Kidney epithelial cell (primary cell): ENCODE measurements around the gene AKNA. TPM values are rescaled to one million over a fixed set of nuclear protein-coding genes. Genes with fewer than 3 reads are reported as not detected.

Experiments used
- DNase-seq: peaks from one replicate; pipeline ENCODE4 v3.0.0-alpha.2; 2010; ENCODE audit warnings: low read depth
- H3K27me3 ChIP-seq: 2 replicates; pipeline ENCODE4 v1.6.0; 2011; ENCODE audit warnings: low read length; ENCODE audit not compliant: control insufficient read depth, insufficient read depth
- H3K36me3 ChIP-seq: 2 replicates; pipeline ENCODE4 v1.5.1; 2011; ENCODE audit warnings: low read length; ENCODE audit not compliant: control insufficient read depth, insufficient read depth
- H3K4me3 ChIP-seq: 2 replicates; pipeline ENCODE4 v1.5.1; 2011; ENCODE audit warnings: low read depth, mild to moderate bottlenecking, control low read depth, low read length
- total RNA-seq: library from RNA; depleted of rRNA; stranded (reverse); fragments of >200 nt; gene quantifications from 2 replicates; pipeline ENCODE4 v1.2.3, GENCODE V29; 2015
- TF ChIP-seq, protein P1 (sequence below): IDR thresholded peaks from 2 replicates; pipeline ENCODE4 v1.5.1; 2011; ENCODE audit warnings: mild to moderate bottlenecking, moderate library complexity, low read length, control low read depth, inconsistent platforms; ENCODE audit not compliant: insufficient read depth, poor library complexity, severe bottlenecking

The AKNA gene
- total RNA-seq, 1 donor from 2014 or later, result 34.6 TPM

DNA sequence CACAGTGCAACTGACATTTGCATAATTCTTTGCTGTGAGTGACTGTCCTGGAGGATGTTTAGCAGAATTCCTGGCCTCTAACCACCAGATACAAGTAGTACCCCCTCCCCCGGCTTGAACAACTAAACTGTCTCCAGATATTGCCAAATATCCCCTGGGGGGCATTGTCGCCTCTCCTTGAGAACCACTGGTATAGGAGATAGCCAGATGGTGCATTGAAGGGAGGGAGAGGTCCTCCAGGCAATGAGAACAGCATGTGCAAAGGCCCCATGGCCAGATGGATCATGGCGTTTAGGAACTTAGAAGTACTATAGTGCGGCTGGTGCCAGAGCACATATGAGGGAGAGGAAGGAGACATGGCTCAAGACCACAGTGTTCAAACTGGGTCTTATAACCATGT lies 83.8 kb downstream of the AKNA start:
- Histone ChIP-seq H3K27me3 (no peaks in the 10 kb centered on the region), H3K36me3 (no peaks in the 10 kb centered on the region), H3K4me3 (no peak overlapping the region)
- DNase-seq, result no peak
- TF ChIP-seq, protein P1, sequence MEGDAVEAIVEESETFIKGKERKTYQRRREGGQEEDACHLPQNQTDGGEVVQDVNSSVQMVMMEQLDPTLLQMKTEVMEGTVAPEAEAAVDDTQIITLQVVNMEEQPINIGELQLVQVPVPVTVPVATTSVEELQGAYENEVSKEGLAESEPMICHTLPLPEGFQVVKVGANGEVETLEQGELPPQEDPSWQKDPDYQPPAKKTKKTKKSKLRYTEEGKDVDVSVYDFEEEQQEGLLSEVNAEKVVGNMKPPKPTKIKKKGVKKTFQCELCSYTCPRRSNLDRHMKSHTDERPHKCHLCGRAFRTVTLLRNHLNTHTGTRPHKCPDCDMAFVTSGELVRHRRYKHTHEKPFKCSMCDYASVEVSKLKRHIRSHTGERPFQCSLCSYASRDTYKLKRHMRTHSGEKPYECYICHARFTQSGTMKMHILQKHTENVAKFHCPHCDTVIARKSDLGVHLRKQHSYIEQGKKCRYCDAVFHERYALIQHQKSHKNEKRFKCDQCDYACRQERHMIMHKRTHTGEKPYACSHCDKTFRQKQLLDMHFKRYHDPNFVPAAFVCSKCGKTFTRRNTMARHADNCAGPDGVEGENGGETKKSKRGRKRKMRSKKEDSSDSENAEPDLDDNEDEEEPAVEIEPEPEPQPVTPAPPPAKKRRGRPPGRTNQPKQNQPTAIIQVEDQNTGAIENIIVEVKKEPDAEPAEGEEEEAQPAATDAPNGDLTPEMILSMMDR, result no peak

- Histone ChIP-seq H3K27me3 (no peaks in the 10 kb centered on the region), H3K4me3 (no peak overlapping the region), H3K36me3 (no peaks in the 10 kb centered on the region)
- no peak for DNase-seq
- TF ChIP-seq, protein P1, result no peak
Measured at GRCh38 chr9:114303571-114303970, 84.2 kb downstream of the AKNA start.

DNA sequence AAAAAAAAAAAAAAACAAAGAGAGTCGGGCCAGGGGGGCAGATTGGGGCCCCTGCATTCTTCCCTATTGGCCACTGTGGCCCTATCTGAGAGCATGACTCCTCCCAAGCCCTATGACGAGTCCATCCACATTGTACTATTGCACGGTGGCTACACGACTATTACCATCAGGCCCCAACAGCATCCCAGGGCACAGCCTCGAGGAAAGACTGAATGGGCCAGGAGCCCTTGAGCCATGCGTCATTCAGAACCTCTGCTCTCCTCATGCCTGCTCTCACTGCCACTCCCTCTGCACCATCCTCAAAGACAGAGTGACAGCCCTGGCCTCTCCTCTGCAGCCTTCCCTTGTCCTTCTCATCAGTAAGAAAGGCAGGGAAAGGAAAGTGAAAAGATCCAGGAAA lies 85.1 kb downstream of the AKNA start:
- no peaks in the 10 kb centered on the region for H3K27me3 ChIP-seq
- H3K4me3 ChIP-seq, result no peak overlapping the region
- H3K36me3 ChIP-seq, result no peaks in the 10 kb centered on the region
- no peak for DNase-seq
- TF ChIP-seq, protein P1, result no peak

GRCh38 chr9:114301798-114302565 lies 85.8 kb downstream of the AKNA start:
- H3K27me3 ChIP-seq, result no peaks in the 10 kb centered on the region
- H3K36me3 ChIP-seq, result no peaks in the 10 kb centered on the region
- TF ChIP-seq, protein P1, result no peak
- H3K4me3 ChIP-seq, result no peak overlapping the region
- DNase-seq, result no peak

DNA sequence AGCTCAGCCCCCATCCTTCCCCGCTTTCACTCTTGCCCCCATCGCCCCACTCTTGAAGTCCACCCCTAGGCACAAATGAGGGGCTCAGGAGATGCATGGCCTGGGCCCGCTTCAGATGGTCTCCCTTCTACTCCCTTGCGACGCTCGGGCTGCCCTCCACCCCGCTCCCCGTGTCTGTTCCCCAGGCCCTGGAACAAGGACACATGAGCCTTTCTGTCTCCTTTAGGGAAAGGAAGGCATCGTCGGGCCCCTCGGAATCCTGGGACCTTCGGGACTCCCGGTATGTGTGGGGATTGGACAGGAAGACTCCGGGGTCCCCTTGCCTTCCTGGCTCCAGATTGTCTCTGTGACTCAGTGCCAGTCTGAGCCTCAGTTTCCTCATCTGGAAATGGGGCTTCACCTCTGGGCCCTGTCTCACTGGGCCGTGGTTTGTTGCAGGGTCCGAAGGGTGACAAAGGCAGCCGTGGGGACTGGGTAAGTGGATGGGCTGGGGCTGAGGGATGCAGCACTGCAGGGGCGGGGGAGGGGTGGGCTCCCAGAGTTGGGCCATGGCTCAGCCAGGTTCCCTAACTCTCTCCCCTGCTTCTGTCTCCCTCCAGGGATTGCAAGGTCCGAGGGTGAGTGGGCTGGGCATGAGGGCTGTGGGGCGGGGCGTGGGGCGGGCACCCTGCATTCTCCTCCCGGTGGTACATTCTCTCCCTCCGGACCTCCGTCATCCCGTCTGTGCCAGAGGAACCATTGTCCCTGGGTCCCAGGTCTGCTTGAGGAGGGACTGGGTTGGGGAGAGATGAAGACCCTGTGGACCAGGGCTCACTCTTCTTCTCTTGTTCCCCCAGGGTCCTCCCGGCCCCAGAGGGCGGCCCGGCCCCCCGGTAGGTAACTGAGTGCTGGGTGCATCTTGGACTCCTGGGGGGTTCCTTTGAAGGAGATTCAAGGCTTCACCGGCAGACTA lies 86.7 kb downstream of the AKNA start:
- H3K4me3 ChIP-seq, result no peak overlapping the region
- no peaks in the 10 kb centered on the region for H3K27me3 ChIP-seq
- TF ChIP-seq, protein P1, result no peak
- H3K36me3 ChIP-seq, result no peaks in the 10 kb centered on the region
- DNase-seq, result no peak
